HL-60 (cell line): Measurements from ENCODE around the gene CTNNA2.

Experiments used
- CTCF ChIP-seq: IDR thresholded peaks from one replicate; pipeline ENCODE4 v1.5.1; 2011; ENCODE audit warnings: low read length, control low read depth, inconsistent platforms; ENCODE audit not compliant: insufficient read depth
- POLR2AphosphoS5 ChIP-seq: IDR thresholded peaks from 2 replicates; pipeline ENCODE4 v1.6.1; 2012; ENCODE audit warnings: low read depth
- REST ChIP-seq: IDR thresholded peaks from 2 replicates; pipeline ENCODE4 v1.6.1; 2012; ENCODE audit warnings: low read depth; ENCODE audit not compliant: insufficient replicate concordance

GRCh38 chr2:80022018-80022417 is 509.2 kb downstream of the CTNNA2 start:
- TF ChIP-seq CTCF (no peak), REST (no peak), POLR2AphosphoS5 (no peak)
